SKM-1 (cell line): ENCODE measurements around the gene KAZN.

Experiments
- DNase-seq: peaks from one replicate; lab custom pipeline; 2025; ENCODE audit not compliant: unreplicated experiment; lab: John Stamatoyannopoulos, UW

The KAZN gene

GRCh38 chr1:14612256-14612655 is 13.8 kb downstream of the KAZN start:
- DNase-seq: no peak

- DNase-seq: no peak
Observed at GRCh38 chr1:14613926-14614325, 15.4 kb downstream of the KAZN start.

- DNase-seq: no peak
Observed at GRCh38 chr1:14614341-14614740, 15.9 kb downstream of the KAZN start.

- no peak for DNase-seq
Observed at GRCh38 chr1:14615549-14616218, 17.2 kb downstream of the KAZN start.

- no peak for DNase-seq
Observed at GRCh38 chr1:14616632-14617396, 18.3 kb downstream of the KAZN start.

- DNase-seq: no peak
Observed at GRCh38 chr1:14617791-14618190, 19.3 kb downstream of the KAZN start.

- DNase-seq: no peak
Observed at GRCh38 chr1:14620941-14621340, 22.5 kb downstream of the KAZN start.

- DNase-seq: no peak
Observed at GRCh38 chr1:14623090-14623489, 24.6 kb downstream of the KAZN start.

GRCh38 chr1:14624941-14625340 is 26.5 kb downstream of the KAZN start:
- DNase-seq: no peak

GRCh38 chr1:14625572-14625971 is 27.1 kb downstream of the KAZN start:
- DNase-seq: no peak

GRCh38 chr1:14625996-14626395 is 27.5 kb downstream of the KAZN start:
- DNase-seq: no peak

GRCh38 chr1:14626869-14627607 is 28.6 kb downstream of the KAZN start:
- DNase-seq: no peak

- DNase-seq: no peak
Observed at GRCh38 chr1:14627608-14628489, 29.4 kb downstream of the KAZN start.

- no peak for DNase-seq
Observed at GRCh38 chr1:14629363-14630014, 31.0 kb downstream of the KAZN start.

- DNase-seq: no peak
Observed at GRCh38 chr1:14630986-14631385, 32.5 kb downstream of the KAZN start.

- DNase-seq: no peak
Observed at GRCh38 chr1:14631421-14631820, 32.9 kb downstream of the KAZN start.

- DNase-seq: no peak
Observed at GRCh38 chr1:14634486-14634885, 36.0 kb downstream of the KAZN start.

- no peak for DNase-seq
Observed at GRCh38 chr1:14635421-14635820, 36.9 kb downstream of the KAZN start.

GRCh38 chr1:14636897-14637632 is 38.6 kb downstream of the KAZN start:
- no peak for DNase-seq
